HUES48 (cell line): Measurements from ENCODE around the gene POGLUT2.
A peak's percentile ranks its signal among the peaks of the same experiment; 100 is the strongest.

Experiments used
- H3K27ac ChIP-seq: one replicate; pipeline ENCODE4 v1.7.0; 2013; ENCODE audit warnings: low read depth, low read length, inconsistent platforms
- H3K27me3 ChIP-seq: 2 replicates; pipeline ENCODE4 v1.6.1; 2013; ENCODE audit warnings: mild to moderate bottlenecking, low read length; ENCODE audit not compliant: control insufficient read depth, insufficient read depth
- H3K36me3 ChIP-seq: 2 replicates; pipeline ENCODE4 v1.6.1; 2013; ENCODE audit warnings: low read length; ENCODE audit not compliant: control insufficient read depth, insufficient read depth
- H3K4me1 ChIP-seq: 2 replicates; pipeline ENCODE4 v1.6.1; 2013; ENCODE audit warnings: mild to moderate bottlenecking, low read length; ENCODE audit not compliant: control insufficient read depth, insufficient read depth
- H3K4me3 ChIP-seq: 2 replicates; pipeline ENCODE4 v1.5.1; 2013; ENCODE audit warnings: mild to moderate bottlenecking, low read depth, low read length
- H3K9ac ChIP-seq: 2 replicates; pipeline ENCODE4 v1.6.1; 2013; ENCODE audit warnings: mild to moderate bottlenecking, low read depth, low read length, moderate library complexity
- H3K9me3 ChIP-seq: 2 replicates; pipeline ENCODE4 v1.6.1; 2013; ENCODE audit warnings: low read length; ENCODE audit not compliant: control insufficient read depth, insufficient read depth

Gene POGLUT2

GRCh38 chr13:102776271-102776670 is 22.5 kb downstream of the POGLUT2 start:
- no peaks in the 10 kb centered on the region for H3K36me3 ChIP-seq
- no peak overlapping the region for H3K4me3 ChIP-seq
- no peak overlapping the region for H3K27ac ChIP-seq
- H3K27me3 ChIP-seq, result peaks cover 21% of the 10 kb centered on the region
- H3K4me1 ChIP-seq, result no peaks in the 10 kb centered on the region
- no peak overlapping the region for H3K9ac ChIP-seq
- no peaks in the 10 kb centered on the region for H3K9me3 ChIP-seq

- no peaks in the 10 kb centered on the region for H3K36me3 ChIP-seq
- no peak overlapping the region for H3K27ac ChIP-seq
- H3K4me3 ChIP-seq, result no peak overlapping the region
- H3K9ac ChIP-seq, result no peak overlapping the region
- H3K4me1 ChIP-seq, result no peaks in the 10 kb centered on the region
- peaks cover 21% of the 10 kb centered on the region for H3K27me3 ChIP-seq
- H3K9me3 ChIP-seq, result no peaks in the 10 kb centered on the region
Observed at GRCh38 chr13:102774591-102775520, 23.9 kb downstream of the POGLUT2 start.

- peak overlapping the region; percentile 69; the same call in 1 of the 2 replicates for H3K9ac ChIP-seq
- H3K27ac ChIP-seq, result no peak overlapping the region
Observed at GRCh38 chr13:102774214-102774568, 24.6 kb downstream of the POGLUT2 start.

GRCh38 chr13:102773441-102774213 is 25.1 kb downstream of the POGLUT2 start, which contains the start of gene TEX30:
Gene TEX30 (minus strand): TSS chr13:102773786. CDS start chr13:102770026, 3,760 bp downstream.
- Histone ChIP-seq H3K27ac (peak within 1 kb of the TSS; percentile 28), H3K36me3 (no peaks in the 10 kb centered on the region), H3K9ac (peak within 1 kb of the TSS; percentile 69), H3K4me1 (no peaks in the 10 kb centered on the region), H3K9me3 (no peaks in the 10 kb centered on the region), H3K27me3 (peaks cover 21% of the 10 kb centered on the region), H3K4me3 (peak within 1 kb of the TSS; percentile 87)

More at GRCh38 chr13:102774214-102774568, 24.6 kb downstream of the POGLUT2 start:
- Histone ChIP-seq H3K4me1 (no peaks in the 10 kb centered on the region), H3K27me3 (peaks cover 21% of the 10 kb centered on the region), H3K36me3 (no peaks in the 10 kb centered on the region), H3K9me3 (no peaks in the 10 kb centered on the region), H3K4me3 (peak overlapping the region; percentile 87; the same call in 1 of the 2 replicates)

DNA sequence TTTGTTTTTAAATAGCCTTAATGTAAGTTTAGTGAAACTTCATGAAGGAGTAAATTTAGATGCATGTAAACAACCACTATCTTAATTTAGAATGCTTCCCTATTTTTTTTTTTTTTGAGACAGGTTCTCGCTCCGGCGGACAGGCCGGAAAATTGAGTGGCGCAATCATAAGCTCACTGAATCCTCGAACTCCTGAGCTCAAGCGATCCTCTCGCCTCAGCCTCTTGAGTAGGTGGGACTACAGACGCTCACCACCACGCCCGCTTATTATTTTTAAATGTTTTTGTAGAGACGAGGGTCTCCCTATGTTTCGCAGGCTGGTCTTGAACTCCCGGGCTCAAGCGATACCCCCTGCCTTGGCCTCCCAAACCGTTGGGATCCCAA is 26.7 kb downstream of the POGLUT2 start:
- no peaks in the 10 kb centered on the region for H3K9me3 ChIP-seq
- peaks cover 21% of the 10 kb centered on the region for H3K27me3 ChIP-seq
- H3K27ac ChIP-seq, result no peak overlapping the region
- no peaks in the 10 kb centered on the region for H3K4me1 ChIP-seq
- no peak overlapping the region for H3K9ac ChIP-seq
- H3K36me3 ChIP-seq, result peaks cover 3% of the 10 kb centered on the region; the same call in 1 of the 2 replicates
- no peak overlapping the region for H3K4me3 ChIP-seq

DNA sequence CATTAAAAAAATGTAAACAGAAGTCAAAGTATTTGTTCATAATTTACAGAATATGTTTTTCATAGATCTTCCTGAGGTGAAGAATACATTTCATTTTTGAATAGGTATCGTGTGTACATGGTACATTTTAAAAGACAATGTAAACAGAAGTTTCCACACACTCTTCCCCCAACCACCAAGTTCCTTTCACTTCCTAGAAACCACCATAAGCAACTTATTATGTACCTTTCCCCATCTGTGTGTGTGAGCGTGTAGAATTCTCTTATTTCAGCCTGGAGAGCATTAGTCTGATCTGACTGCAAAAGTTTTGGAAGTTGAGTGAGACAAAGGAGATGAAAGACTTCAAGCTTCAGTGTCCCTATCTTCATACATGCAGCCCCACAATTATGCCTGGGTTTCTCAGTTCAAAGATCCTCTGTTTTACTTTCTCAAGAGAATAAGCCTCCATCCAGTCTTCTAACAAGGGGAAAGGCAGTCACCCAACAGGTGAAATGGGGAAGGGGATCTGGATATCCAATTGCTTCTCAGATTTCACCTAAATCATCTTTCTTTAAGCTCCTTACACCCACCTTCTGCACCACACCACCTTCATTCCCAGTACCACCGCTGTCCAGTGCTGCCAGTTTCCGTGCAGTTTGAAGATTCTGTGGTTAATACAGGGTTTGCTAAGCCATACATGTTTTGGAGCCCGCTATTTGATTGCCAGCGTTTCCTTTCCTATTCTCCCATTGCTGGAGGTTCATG is 27.3 kb downstream of the POGLUT2 start:
- H3K4me1 ChIP-seq, result no peaks in the 10 kb centered on the region
- no peak overlapping the region for H3K27ac ChIP-seq
- no peak overlapping the region for H3K4me3 ChIP-seq
- peaks cover 21% of the 10 kb centered on the region for H3K27me3 ChIP-seq
- no peaks in the 10 kb centered on the region for H3K9me3 ChIP-seq
- no peak overlapping the region for H3K9ac ChIP-seq
- H3K36me3 ChIP-seq, result peaks cover 8% of the 10 kb centered on the region; the same call in 1 of the 2 replicates

DNA sequence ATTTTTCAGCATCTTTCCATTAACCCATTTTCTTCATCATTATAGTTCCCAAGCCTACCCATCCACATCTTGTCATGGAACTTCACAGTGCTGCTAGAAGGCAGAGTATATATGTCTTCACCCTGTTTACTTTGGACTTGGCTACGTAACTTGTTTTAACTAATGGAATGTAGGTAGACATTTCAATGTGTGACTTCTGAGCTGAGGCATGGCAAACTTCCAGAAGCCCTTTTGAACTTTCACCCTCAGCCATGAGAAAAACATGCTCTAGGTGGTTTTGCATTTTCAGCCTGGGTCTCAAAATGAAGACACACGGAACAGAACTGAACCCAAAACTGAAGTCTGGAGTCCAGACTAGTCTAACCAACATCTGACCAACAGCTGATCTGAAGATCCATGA is 28.3 kb downstream of the POGLUT2 start:
- no peak overlapping the region for H3K27ac ChIP-seq
- H3K9ac ChIP-seq, result no peak overlapping the region
- no peaks in the 10 kb centered on the region for H3K9me3 ChIP-seq
- peaks cover 21% of the 10 kb centered on the region for H3K27me3 ChIP-seq
- no peak overlapping the region for H3K4me3 ChIP-seq
- peaks cover 15% of the 10 kb centered on the region; the same call in 1 of the 2 replicates for H3K36me3 ChIP-seq
- no peaks in the 10 kb centered on the region for H3K4me1 ChIP-seq

GRCh38 chr13:102769679-102770078 is 29.1 kb downstream of the POGLUT2 start:
- Histone ChIP-seq H3K9ac (no peak overlapping the region), H3K27me3 (peaks cover 20% of the 10 kb centered on the region), H3K36me3 (peaks cover 15% of the 10 kb centered on the region; the same call in 1 of the 2 replicates), H3K27ac (no peak overlapping the region), H3K4me3 (no peak overlapping the region), H3K4me1 (no peaks in the 10 kb centered on the region), H3K9me3 (no peaks in the 10 kb centered on the region)

DNA sequence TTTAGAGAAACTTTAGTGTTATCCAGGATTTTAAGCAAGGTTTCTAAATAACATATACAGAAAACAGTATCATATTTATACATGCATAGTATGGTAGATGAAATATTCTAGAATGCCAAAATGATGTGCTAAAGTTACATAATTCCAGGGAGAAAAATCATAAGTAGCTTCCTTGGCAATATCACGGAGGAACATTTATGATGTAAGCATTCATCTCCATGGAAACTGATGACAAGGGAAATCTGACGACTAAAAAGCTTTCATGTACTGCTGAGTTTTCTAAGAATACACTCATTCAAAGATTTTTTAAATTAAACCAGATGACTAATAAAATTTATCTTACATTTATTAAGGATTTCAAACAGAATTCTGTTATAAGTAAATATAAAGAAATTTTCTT is 29.9 kb downstream of the POGLUT2 start:
- Histone ChIP-seq H3K4me3 (no peak overlapping the region), H3K36me3 (peaks cover 15% of the 10 kb centered on the region; the same call in 1 of the 2 replicates), H3K9ac (no peak overlapping the region), H3K9me3 (no peaks in the 10 kb centered on the region), H3K27ac (no peak overlapping the region), H3K27me3 (peaks cover 13% of the 10 kb centered on the region), H3K4me1 (no peaks in the 10 kb centered on the region)

DNA sequence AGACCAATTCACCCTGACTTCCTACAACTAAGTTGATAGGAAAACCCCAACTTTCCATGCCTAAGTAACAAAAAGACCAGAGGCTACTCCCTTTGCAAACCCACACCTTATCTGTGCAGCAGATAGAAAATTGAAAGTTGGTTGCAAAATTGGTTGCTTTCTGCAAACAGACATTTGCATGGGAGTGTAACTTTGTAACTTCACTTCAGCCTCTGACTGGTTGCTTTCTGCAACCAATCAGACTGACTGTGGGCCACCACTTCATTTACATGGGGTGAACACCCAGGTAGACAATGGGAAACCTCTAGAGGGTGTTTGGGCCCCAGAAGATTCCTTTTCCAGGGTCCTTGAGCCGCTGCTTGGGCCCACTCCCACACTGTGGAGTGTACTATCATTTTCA is 35.0 kb downstream of the POGLUT2 start:
- Histone ChIP-seq H3K27me3 (no peaks in the 10 kb centered on the region), H3K4me1 (no peaks in the 10 kb centered on the region), H3K27ac (no peak overlapping the region), H3K9me3 (no peaks in the 10 kb centered on the region), H3K4me3 (no peak overlapping the region), H3K36me3 (peaks cover 15% of the 10 kb centered on the region; the same call in 1 of the 2 replicates), H3K9ac (no peak overlapping the region)
